ENCODE measurements around the gene ZSCAN5A.

Gene ZSCAN5A

GRCh38 chr19:56351208-56351607 is 36.6 kb upstream of the ZSCAN5A start:
- no peak overlapping the region for H2BK5ac ChIP-seq (ENCODE audit: low read length)
- no peak overlapping the region for H4K91ac ChIP-seq (ENCODE audit: low read depth, low read length, poor library complexity)
- H2AFZ ChIP-seq (ENCODE audit: low read length): no peak overlapping the region
- no peak overlapping the region for H2BK15ac ChIP-seq (ENCODE audit: low read length)
- no peak overlapping the region for H2BK120ac ChIP-seq (ENCODE audit: low read depth, low read length)
- no peaks in the 10 kb centered on the region for H3K27me3 ChIP-seq (ENCODE audit: control insufficient read depth in 3 of 3, insufficient read depth in 3 of 3, low read depth in 1 of 3, low read length in 3 of 3)
- H3K9ac ChIP-seq (ENCODE audit: low read depth, low read length, poor library complexity): no peak overlapping the region
- H3K27ac ChIP-seq (replicated peaks; ENCODE audit: low read length): no peak overlapping the region
- H2AK5ac ChIP-seq (ENCODE audit: low read depth, low read length): no peak overlapping the region
- H3K4ac ChIP-seq (ENCODE audit: low read length): no peak overlapping the region
- H3K14ac ChIP-seq (ENCODE audit: low read length): no peak overlapping the region
- no peak overlapping the region for H2BK12ac ChIP-seq (ENCODE audit: low read length)
- no peaks in the 10 kb centered on the region for H3K9me3 ChIP-seq (replicated peaks in 1 of 2; ENCODE audit: control insufficient read depth in 2 of 2, insufficient read depth in 1 of 2, low read depth in 1 of 2, low read length in 2 of 2)
- no peak overlapping the region for H3K23ac ChIP-seq (ENCODE audit: low read depth, low read length, poor library complexity)
- no peak overlapping the region for H3K4me2 ChIP-seq (ENCODE audit: insufficient read depth, low read length, poor library complexity, severe bottlenecking)
- no peak overlapping the region for H3K18ac ChIP-seq (ENCODE audit: low read length)
- H4K8ac ChIP-seq (ENCODE audit: low read depth, low read length): no peak overlapping the region
- no peaks in the 10 kb centered on the region for H3K4me1 ChIP-seq (ENCODE audit: control insufficient read depth in 2 of 2, insufficient read depth in 1 of 2, low read depth in 1 of 2, low read length in 2 of 2)
- WGBS, 2 donors (ENCODE audit: extremely low coverage in 2 of 2, insufficient read length in 2 of 2, insufficient replicate concordance in 1 of 2): no CpG with 5 or more reads among the region's 6 CpGs
- H3K36me3 ChIP-seq (replicated peaks in 1 of 2; ENCODE audit: control insufficient read depth in 2 of 2, insufficient read depth in 2 of 2, low read length in 2 of 2): no peaks in the 10 kb centered on the region
- H3K4me3 ChIP-seq (ENCODE audit: low read length in 2 of 2): no peak overlapping the region
- no peak for DNase-seq (ENCODE audit: low spot score)
- H3K79me1 ChIP-seq (ENCODE audit: low read depth, low read length): no peaks in the 10 kb centered on the region

- Histone ChIP-seq H3K9me3 (replicated peaks in 1 of 2; ENCODE audit: control insufficient read depth in 2 of 2, insufficient read depth in 1 of 2, low read depth in 1 of 2, low read length in 2 of 2) (no peaks in the 10 kb centered on the region), H4K8ac (ENCODE audit: low read depth, low read length) (no peak overlapping the region), H3K27ac (replicated peaks; ENCODE audit: low read length) (no peak overlapping the region), H3K23ac (ENCODE audit: low read depth, low read length, poor library complexity) (no peak overlapping the region), H3K27me3 (ENCODE audit: control insufficient read depth in 3 of 3, insufficient read depth in 3 of 3, low read depth in 1 of 3, low read length in 3 of 3) (no peaks in the 10 kb centered on the region), H3K79me1 (ENCODE audit: low read depth, low read length) (no peaks in the 10 kb centered on the region), H3K4me2 (ENCODE audit: insufficient read depth, low read length, poor library complexity, severe bottlenecking) (no peak overlapping the region), H2AFZ (ENCODE audit: low read length) (no peak overlapping the region), H2BK5ac (ENCODE audit: low read length) (no peak overlapping the region), H2BK15ac (ENCODE audit: low read length) (no peak overlapping the region), H3K14ac (ENCODE audit: low read length) (no peak overlapping the region), H3K18ac (ENCODE audit: low read length) (no peak overlapping the region), H3K36me3 (replicated peaks in 1 of 2; ENCODE audit: control insufficient read depth in 2 of 2, insufficient read depth in 2 of 2, low read length in 2 of 2) (no peaks in the 10 kb centered on the region), H2BK12ac (ENCODE audit: low read length) (no peak overlapping the region), H3K4me1 (ENCODE audit: control insufficient read depth in 2 of 2, insufficient read depth in 1 of 2, low read depth in 1 of 2, low read length in 2 of 2) (no peaks in the 10 kb centered on the region), H3K9ac (ENCODE audit: low read depth, low read length, poor library complexity) (no peak overlapping the region), H2BK120ac (ENCODE audit: low read depth, low read length) (no peak overlapping the region), H3K4me3 (ENCODE audit: low read length in 2 of 2) (no peak overlapping the region), H4K91ac (ENCODE audit: low read depth, low read length, poor library complexity) (no peak overlapping the region), H3K4ac (ENCODE audit: low read length) (no peak overlapping the region), H2AK5ac (ENCODE audit: low read depth, low read length) (no peak overlapping the region)
- WGBS, 2 donors (ENCODE audit: extremely low coverage in 2 of 2, insufficient read length in 2 of 2, insufficient replicate concordance in 1 of 2): no CpG with 5 or more reads among the region's 8 CpGs
- peak; percentile 46 for DNase-seq (ENCODE audit: low spot score)
These were observed 35.9 kb upstream of the ZSCAN5A start for GRCh38 chr19:56350416-56351045.

GRCh38 chr19:56348289-56348877 is 33.7 kb upstream of the ZSCAN5A start:
- no peak overlapping the region for H3K23ac ChIP-seq (ENCODE audit: low read depth, low read length, poor library complexity)
- no peak overlapping the region for H2BK120ac ChIP-seq (ENCODE audit: low read depth, low read length)
- no peaks in the 10 kb centered on the region for H3K36me3 ChIP-seq (replicated peaks in 1 of 2; ENCODE audit: control insufficient read depth in 2 of 2, insufficient read depth in 2 of 2, low read length in 2 of 2)
- H3K79me1 ChIP-seq (ENCODE audit: low read depth, low read length): no peaks in the 10 kb centered on the region
- no peak overlapping the region for H2BK15ac ChIP-seq (ENCODE audit: low read length)
- peaks cover 1 to 2% of the 10 kb centered on the region in 2 donors for H3K9me3 ChIP-seq (replicated peaks in 1 of 2; ENCODE audit: control insufficient read depth in 2 of 2, insufficient read depth in 1 of 2, low read depth in 1 of 2, low read length in 2 of 2)
- H3K18ac ChIP-seq (ENCODE audit: low read length): no peak overlapping the region
- H3K27ac ChIP-seq (replicated peaks; ENCODE audit: low read length): no peak overlapping the region
- no peaks in the 10 kb centered on the region for H3K4me1 ChIP-seq (ENCODE audit: control insufficient read depth in 2 of 2, insufficient read depth in 1 of 2, low read depth in 1 of 2, low read length in 2 of 2)
- H2AFZ ChIP-seq (ENCODE audit: low read length): no peak overlapping the region
- no peak overlapping the region for H4K8ac ChIP-seq (ENCODE audit: low read depth, low read length)
- no CpG with 5 or more reads among the region's 5 CpGs for WGBS, 2 donors (ENCODE audit: extremely low coverage in 2 of 2, insufficient read length in 2 of 2, insufficient replicate concordance in 1 of 2)
- no peak overlapping the region for H3K14ac ChIP-seq (ENCODE audit: low read length)
- no peak overlapping the region for H2BK5ac ChIP-seq (ENCODE audit: low read length)
- no peak overlapping the region for H3K4me3 ChIP-seq (ENCODE audit: low read length in 2 of 2)
- H3K4me2 ChIP-seq (ENCODE audit: insufficient read depth, low read length, poor library complexity, severe bottlenecking): no peak overlapping the region
- no peak overlapping the region for H2BK12ac ChIP-seq (ENCODE audit: low read length)
- H3K27me3 ChIP-seq (ENCODE audit: control insufficient read depth in 3 of 3, insufficient read depth in 3 of 3, low read depth in 1 of 3, low read length in 3 of 3): no peaks in the 10 kb centered on the region
- no peak for DNase-seq (ENCODE audit: low spot score)
- H3K9ac ChIP-seq (ENCODE audit: low read depth, low read length, poor library complexity): no peak overlapping the region
- no peak overlapping the region for H4K91ac ChIP-seq (ENCODE audit: low read depth, low read length, poor library complexity)
- H3K4ac ChIP-seq (ENCODE audit: low read length): no peak overlapping the region
- H2AK5ac ChIP-seq (ENCODE audit: low read depth, low read length): no peak overlapping the region

- Histone ChIP-seq H2BK15ac (ENCODE audit: low read length) (no peak overlapping the region), H3K36me3 (replicated peaks in 1 of 2; ENCODE audit: control insufficient read depth in 2 of 2, insufficient read depth in 2 of 2, low read length in 2 of 2) (no peaks in the 10 kb centered on the region), H3K27ac (replicated peaks; ENCODE audit: low read length) (no peak overlapping the region), H2AFZ (ENCODE audit: low read length) (no peak overlapping the region), H3K4ac (ENCODE audit: low read length) (no peak overlapping the region), H3K4me1 (ENCODE audit: control insufficient read depth in 2 of 2, insufficient read depth in 1 of 2, low read depth in 1 of 2, low read length in 2 of 2) (no peaks in the 10 kb centered on the region), H3K79me1 (ENCODE audit: low read depth, low read length) (no peaks in the 10 kb centered on the region), H2AK5ac (ENCODE audit: low read depth, low read length) (no peak overlapping the region), H3K9ac (ENCODE audit: low read depth, low read length, poor library complexity) (no peak overlapping the region), H3K14ac (ENCODE audit: low read length) (no peak overlapping the region), H2BK5ac (ENCODE audit: low read length) (no peak overlapping the region), H3K9me3 (replicated peaks in 1 of 2; ENCODE audit: control insufficient read depth in 2 of 2, insufficient read depth in 1 of 2, low read depth in 1 of 2, low read length in 2 of 2) (peaks cover 11 to 12% of the 10 kb centered on the region in 2 donors), H2BK12ac (ENCODE audit: low read length) (no peak overlapping the region), H4K8ac (ENCODE audit: low read depth, low read length) (no peak overlapping the region), H3K4me3 (ENCODE audit: low read length in 2 of 2) (no peak overlapping the region), H3K23ac (ENCODE audit: low read depth, low read length, poor library complexity) (no peak overlapping the region), H2BK120ac (ENCODE audit: low read depth, low read length) (no peak overlapping the region), H3K4me2 (ENCODE audit: insufficient read depth, low read length, poor library complexity, severe bottlenecking) (no peak overlapping the region), H4K91ac (ENCODE audit: low read depth, low read length, poor library complexity) (no peak overlapping the region), H3K18ac (ENCODE audit: low read length) (no peak overlapping the region), H3K27me3 (ENCODE audit: control insufficient read depth in 3 of 3, insufficient read depth in 3 of 3, low read depth in 1 of 3, low read length in 3 of 3) (no peaks in the 10 kb centered on the region)
- no CpG with 5 or more reads among the region's 7 CpGs for WGBS, 2 donors (ENCODE audit: extremely low coverage in 2 of 2, insufficient read length in 2 of 2, insufficient replicate concordance in 1 of 2)
- no peak for DNase-seq (ENCODE audit: low spot score)
These were observed 32.6 kb upstream of the ZSCAN5A start for GRCh38 chr19:56347163-56347778.

Measured in neuronal stem cell (in vitro differentiated cells).